ENCODE results near the gene MAGOHB. TPM values are rescaled to one million over a fixed set of nuclear protein-coding genes. Genes with fewer than 3 reads are reported as not detected.

MAGOHB gene
- polyA plus RNA-seq, 1 of the 3 experiments (the other 2 are of a cell fraction): 15.7 TPM

GRCh38 chr12:10557766-10558165 is 55.6 kb downstream of the MAGOHB start (continued):
- TF ChIP-seq REST (IDR thresholded peaks at IDR 0.05; ENCODE audit: low read depth, low read length): no peak

GRCh38 chr12:10557329-10557728 is 56.1 kb downstream of the MAGOHB start:
- Histone ChIP-seq H3K27ac (ENCODE audit: low read depth in 2 of 2, low read length in 1 of 2) (no peak overlapping the region), H3K27me3 (ENCODE audit: insufficient read depth) (peaks cover 18% of the 10 kb centered on the region; the same call in 1 of the 2 replicates), H3K9me2 (no peaks in the 10 kb centered on the region), H3K4me3 (ENCODE audit: low read depth in 2 of 2, low read length in 1 of 2) (no peak overlapping the region), H3K36me3 (replicated peaks in 1 of 2; ENCODE audit: control insufficient read depth in 1 of 2, insufficient read depth in 2 of 2, low read length in 1 of 2) (no peaks in the 10 kb centered on the region), H3F3A (replicated peaks; ENCODE audit: insufficient read depth) (no peaks in the 10 kb centered on the region), H3K4me2 (no peak overlapping the region), H2AFZ (ENCODE audit: low read depth) (no peak overlapping the region), H3K9me3 (no peaks in the 10 kb centered on the region), H4K20me1 (ENCODE audit: insufficient read depth) (no peaks in the 10 kb centered on the region), H3K4me1 (ENCODE audit: control insufficient read depth in 1 of 2, insufficient read depth in 2 of 2, low read depth in 1 of 2, low read length in 1 of 2) (no peaks in the 10 kb centered on the region), H3K79me2 (ENCODE audit: insufficient read depth) (no peaks in the 10 kb centered on the region), H3K9ac (no peak overlapping the region)
- TF ChIP-seq GABPA (IDR thresholded peaks at IDR 0.05; ENCODE audit: low read depth) (no peak), PBX3 (IDR thresholded peaks at IDR 0.05) (no peak), CTCF (IDR thresholded peaks at IDR 0.05) (no peak), SMC3 (IDR thresholded peaks at IDR 0.05; ENCODE audit: low read depth, low read length) (no peak), RXRA (IDR thresholded peaks at IDR 0.05; ENCODE audit: borderline replicate concordance, low read depth) (no peak), USF1 (IDR thresholded peaks at IDR 0.05; ENCODE audit: borderline replicate concordance, low read depth) (no peak), GATA2 (CRISPR knock-in tag; IDR thresholded peaks at IDR 0.05) (no peak), ELF1 (IDR thresholded peaks at IDR 0.05) (no peak), USF2 (IDR thresholded peaks at IDR 0.05; ENCODE audit: borderline replicate concordance, low read depth, low read length) (no peak), EP300 (IDR thresholded peaks at IDR 0.05; ENCODE audit: borderline replicate concordance in 1 of 2, low read depth in 1 of 2, low read length in 1 of 2) (no peak), SIN3A (IDR thresholded peaks at IDR 0.05; ENCODE audit: borderline replicate concordance, low read depth, low read length) (no peak), TEAD4 (IDR thresholded peaks at IDR 0.05; ENCODE audit: borderline replicate concordance, insufficient read depth) (no peak), RFX5 (IDR thresholded peaks at IDR 0.05; ENCODE audit: low read length) (no peak), REST (IDR thresholded peaks at IDR 0.05; ENCODE audit: low read depth, low read length) (no peak), NFIC (IDR thresholded peaks at IDR 0.05; ENCODE audit: borderline replicate concordance) (no peak), RAD21 (IDR thresholded peaks at IDR 0.05; ENCODE audit: low read length) (no peak), YY1 (IDR thresholded peaks at IDR 0.05; ENCODE audit: low read depth) (no peak), NRF1 (IDR thresholded peaks at IDR 0.05; ENCODE audit: low read depth, low read length) (no peak), JUND (IDR thresholded peaks at IDR 0.05) (no peak), TAF1 (IDR thresholded peaks at IDR 0.05; ENCODE audit: borderline replicate concordance, low read depth, low read length) (no peak)
- CTCF ChIA-PET: no interaction called here
- WGBS (ENCODE audit: low lambda C conversion rate): 9% methylated on average over 6 of the region's 6 CpGs
- POLR2A ChIA-PET: no interaction called here
- no peak for DNase-seq

All from SK-N-SH (cell line).